CD4-positive, alpha-beta T cell treated with Interleukin-6 for 4 hours (primary cell): ENCODE data around the gene KRTAP3-3.

Experiments
- DNase-seq: peaks from one replicate; pipeline ENCODE4 v3.0.0-alpha.2; 2020; ENCODE audit warnings: mixed read lengths

The KRTAP3-3 gene

GRCh38 chr17:40956401-40957254 is 37.3 kb downstream of the KRTAP3-3 start:
- DNase-seq, result no peak

GRCh38 chr17:40953881-40954280 is 40.1 kb downstream of the KRTAP3-3 start:
- no peak for DNase-seq

GRCh38 chr17:40952661-40953060 is 41.3 kb downstream of the KRTAP3-3 start:
- DNase-seq, result no peak

GRCh38 chr17:40952154-40952553 is 41.8 kb downstream of the KRTAP3-3 start:
- no peak for DNase-seq

GRCh38 chr17:40951011-40951622 is 42.8 kb downstream of the KRTAP3-3 start:
- DNase-seq, result no peak

GRCh38 chr17:40950176-40950575 is 43.8 kb downstream of the KRTAP3-3 start:
- DNase-seq, result no peak

- no peak for DNase-seq
Measured at GRCh38 chr17:40949418-40949817, 44.5 kb downstream of the KRTAP3-3 start.

GRCh38 chr17:40947929-40948328 is 46.0 kb downstream of the KRTAP3-3 start:
- no peak for DNase-seq

- no peak for DNase-seq
Measured at GRCh38 chr17:40945414-40945813, 48.5 kb downstream of the KRTAP3-3 start.

GRCh38 chr17:40944531-40944930 is 49.4 kb downstream of the KRTAP3-3 start:
- DNase-seq, result no peak
